ENCODE data around the gene PHF11. TPM values are rescaled to one million over a fixed set of nuclear protein-coding genes. Genes with fewer than 3 reads are reported as not detected.

The PHF11 gene
- total RNA-seq: 11.0 and 12.2 TPM in 2 replicates

GRCh38 chr13:49495783-49496762, at the start of gene PHF11:
TSS of gene PHF11 (plus strand) at chr13:49495953. CDS start at chr13:49496002, 49 bp downstream.

Other genes with a start within 250 kb of the PHF11 start
- gene CDADC1, start 248.0 kb upstream of the PHF11 start, total RNA-seq: 1.0 and 2.4 TPM in 2 replicates
- 3.4 and 8.5 TPM in 2 replicates for gene CAB39L, start 51.9 kb upstream of the PHF11 start, total RNA-seq
- 1.6 and 2.3 TPM in 2 replicates for gene SETDB2, start 51.7 kb upstream of the PHF11 start, total RNA-seq
- gene RCBTB1, start 89.6 kb downstream of the PHF11 start, total RNA-seq: 11.2 and 11.4 TPM in 2 replicates
- gene ARL11, start 132.6 kb downstream of the PHF11 start, total RNA-seq: not detected in 2 replicates
- 60.0 and 72.5 TPM in 2 replicates for gene EBPL, start 195.5 kb downstream of the PHF11 start, total RNA-seq

Data from mesangial cell (primary cell).